ENCODE results near the gene ARAP1. TPM values are rescaled to one million over a fixed set of nuclear protein-coding genes. Genes with fewer than 3 reads are reported as not detected.
A peak's percentile ranks its signal among the peaks of the same experiment; 100 is the strongest.

Gene ARAP1
- total and polyA plus RNA-seq, 3 experiments from 2014 or later = 39.8 to 64.0 (median 61.2) TPM

DNA sequence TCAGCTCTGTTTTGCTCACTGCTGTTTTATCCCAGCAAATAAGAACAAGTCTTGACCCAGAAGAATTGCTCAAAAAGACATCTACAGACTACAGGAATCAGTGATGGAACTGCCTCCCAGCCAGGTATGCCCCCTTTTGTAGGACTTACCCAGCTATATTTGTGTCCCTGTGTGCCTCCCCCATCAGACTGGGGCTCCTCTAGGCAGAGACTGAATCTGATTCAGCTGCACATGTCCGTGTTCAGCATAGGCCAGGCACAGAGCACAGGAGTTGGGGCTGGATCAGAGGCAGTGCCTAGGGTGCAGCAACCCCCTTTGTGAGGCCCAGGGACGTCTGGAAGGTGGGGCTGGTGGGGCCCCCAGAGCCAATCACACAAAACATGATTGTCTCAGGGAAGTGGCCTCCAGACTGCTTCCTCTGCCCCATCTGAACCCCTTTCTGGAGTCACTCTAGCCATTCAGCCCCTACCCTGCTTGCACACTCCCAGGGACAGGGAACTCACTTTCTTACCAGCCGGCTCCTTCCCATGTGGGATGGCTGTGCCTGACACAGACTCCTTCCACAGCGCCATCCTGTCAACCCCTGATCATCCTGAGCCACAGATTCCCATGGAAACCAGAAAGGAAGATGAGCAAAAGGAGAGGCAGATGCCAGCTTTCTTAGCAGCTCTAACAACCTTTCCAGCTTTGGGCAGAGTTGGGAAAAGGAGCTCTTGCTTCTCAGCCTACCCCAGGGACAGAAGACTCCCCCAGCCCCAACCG, 102.8 kb downstream of the ARAP1 start:
- no peaks in the 10 kb centered on the region for H3K9me3 Mint-ChIP-seq
- H3K4me1 Mint-ChIP-seq = no peaks in the 10 kb centered on the region
- Histone ChIP-seq H3K36me3 (ENCODE audit: insufficient read depth, low read length) (no peaks in the 10 kb centered on the region), H3K27me3 (ENCODE audit: insufficient read depth, low read length, poor library complexity, severe bottlenecking) (no peaks in the 10 kb centered on the region), H3K4me1 (ENCODE audit: insufficient read depth, low read length) (no peaks in the 10 kb centered on the region), H3K9me3 (ENCODE audit: low read length) (no peaks in the 10 kb centered on the region), H3K27ac (ENCODE audit: low read depth, low read length) (no peak overlapping the region), H3K4me3 (ENCODE audit: low read length) (no peak overlapping the region)
- no peak overlapping the region for H3K4me3 Mint-ChIP-seq
- ChIA-PET POLR2A (no interaction called here), CTCF (no interaction called here)
- no peak for DNase-seq
- peaks cover 5% of the 10 kb centered on the region in 2 donors for H3K27me3 Mint-ChIP-seq
- no peak overlapping the region for H3K27ac Mint-ChIP-seq
- H3K36me3 Mint-ChIP-seq = no peaks in the 10 kb centered on the region

- ChIA-PET POLR2A (no interaction called here), CTCF (no interaction called here)
- Histone ChIP-seq H3K27ac (ENCODE audit: low read depth, low read length) (no peak overlapping the region), H3K4me1 (ENCODE audit: insufficient read depth, low read length) (no peaks in the 10 kb centered on the region), H3K36me3 (ENCODE audit: insufficient read depth, low read length) (no peaks in the 10 kb centered on the region), H3K27me3 (ENCODE audit: insufficient read depth, low read length, poor library complexity, severe bottlenecking) (no peaks in the 10 kb centered on the region), H3K4me3 (ENCODE audit: low read length) (no peak overlapping the region), H3K9me3 (ENCODE audit: low read length) (no peaks in the 10 kb centered on the region)
- H3K4me1 Mint-ChIP-seq = no peaks in the 10 kb centered on the region
- H3K9me3 Mint-ChIP-seq = peaks cover 0 to 1% (median 0%) of the 10 kb centered on the region in 5 donors
- H3K27ac Mint-ChIP-seq = no peak overlapping the region
- peaks cover 5 to 8% of the 10 kb centered on the region in 2 donors for H3K27me3 Mint-ChIP-seq
- H3K36me3 Mint-ChIP-seq = no peaks in the 10 kb centered on the region
- DNase-seq = no peak
- H3K4me3 Mint-ChIP-seq = no peak overlapping the region
Observed at GRCh38 chr11:72648384-72649136, 103.6 kb downstream of the ARAP1 start.

- ChIA-PET POLR2A (no interaction called here), CTCF (no interaction called here)
- no peaks in the 10 kb centered on the region for H3K36me3 ChIP-seq (ENCODE audit: insufficient read depth, low read length)
- H3K27ac ChIP-seq (ENCODE audit: low read depth, low read length) = no peak overlapping the region
- no peak for DNase-seq
- H3K27me3 ChIP-seq (ENCODE audit: insufficient read depth, low read length, poor library complexity, severe bottlenecking) = no peaks in the 10 kb centered on the region
- H3K27ac Mint-ChIP-seq = no peak overlapping the region
- no peaks in the 10 kb centered on the region for H3K4me1 Mint-ChIP-seq
- H3K36me3 Mint-ChIP-seq = no peaks in the 10 kb centered on the region
- H3K27me3 Mint-ChIP-seq = peaks cover 0 to 5% of the 10 kb centered on the region in 2 donors
- no peak overlapping the region for H3K4me3 ChIP-seq (ENCODE audit: low read length)
- no peak overlapping the region for H3K4me3 Mint-ChIP-seq
- no peaks in the 10 kb centered on the region for H3K9me3 ChIP-seq (ENCODE audit: low read length)
- H3K4me1 ChIP-seq (ENCODE audit: insufficient read depth, low read length) = no peaks in the 10 kb centered on the region
- peaks cover 0 to 2% (median 0%) of the 10 kb centered on the region in 5 donors for H3K9me3 Mint-ChIP-seq
Observed at GRCh38 chr11:72647882-72648281, 104.3 kb downstream of the ARAP1 start.

DNA sequence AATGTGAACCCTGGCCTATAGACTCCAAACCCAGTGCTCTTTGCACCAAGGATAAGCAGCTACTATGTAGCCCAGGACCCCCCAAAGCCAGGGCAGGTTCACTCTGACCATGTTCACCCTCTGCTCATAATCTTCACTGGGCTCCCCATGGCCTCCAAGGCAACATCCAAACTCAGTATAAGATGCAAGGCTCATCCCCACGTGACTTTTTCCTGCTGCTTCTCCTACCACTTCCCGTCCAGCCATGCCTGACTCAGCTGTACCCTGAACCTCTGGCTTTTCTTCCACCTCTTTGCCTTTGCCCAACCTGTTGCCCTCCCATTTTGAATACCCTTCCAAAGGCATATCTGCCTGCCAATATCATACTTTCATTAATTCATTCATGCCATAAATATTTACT, 105.7 kb downstream of the ARAP1 start:
- no peak overlapping the region for H3K27ac ChIP-seq (ENCODE audit: low read depth, low read length)
- DNase-seq = no peak
- H3K36me3 ChIP-seq (ENCODE audit: insufficient read depth, low read length) = no peaks in the 10 kb centered on the region
- no peaks in the 10 kb centered on the region for H3K36me3 Mint-ChIP-seq
- POLR2A ChIA-PET = no interaction called here
- no peak overlapping the region for H3K27ac Mint-ChIP-seq
- H3K27me3 Mint-ChIP-seq = peaks cover 0 to 5% of the 10 kb centered on the region in 2 donors
- no peak overlapping the region for H3K4me3 Mint-ChIP-seq
- CTCF ChIA-PET = interaction anchor here (4.1 kb wide), 1 partner anchor 175 kb away, joined by 23 read pairs; no protein-coding TSS in a partner anchor
- peaks cover 5% of the 10 kb centered on the region for H3K4me1 ChIP-seq (ENCODE audit: insufficient read depth, low read length)
- H3K27me3 ChIP-seq (ENCODE audit: insufficient read depth, low read length, poor library complexity, severe bottlenecking) = peaks cover 4% of the 10 kb centered on the region
- H3K9me3 Mint-ChIP-seq = peaks cover 0 to 2% (median 0%) of the 10 kb centered on the region in 5 donors
- H3K9me3 ChIP-seq (ENCODE audit: low read length) = no peaks in the 10 kb centered on the region
- no peak overlapping the region for H3K4me3 ChIP-seq (ENCODE audit: low read length)
- no peaks in the 10 kb centered on the region for H3K4me1 Mint-ChIP-seq

- no peaks in the 10 kb centered on the region for H3K4me1 Mint-ChIP-seq
- peaks cover 5% of the 10 kb centered on the region for H3K4me1 ChIP-seq (ENCODE audit: insufficient read depth, low read length)
- peak overlapping the region in 1 of 8 donors; percentile 53 for H3K27ac Mint-ChIP-seq
- no peaks in the 10 kb centered on the region for H3K36me3 Mint-ChIP-seq
- DNase-seq = no peak
- H3K27me3 Mint-ChIP-seq = peaks cover 0 to 5% of the 10 kb centered on the region in 2 donors
- no peaks in the 10 kb centered on the region for H3K9me3 ChIP-seq (ENCODE audit: low read length)
- peaks cover 9% of the 10 kb centered on the region for H3K27me3 ChIP-seq (ENCODE audit: insufficient read depth, low read length, poor library complexity, severe bottlenecking)
- H3K36me3 ChIP-seq (ENCODE audit: insufficient read depth, low read length) = no peaks in the 10 kb centered on the region
- H3K4me3 Mint-ChIP-seq = no peak overlapping the region
- H3K4me3 ChIP-seq (ENCODE audit: low read length) = no peak overlapping the region
- POLR2A ChIA-PET = no interaction called here
- H3K9me3 Mint-ChIP-seq = peaks cover 0 to 2% (median 0%) of the 10 kb centered on the region in 5 donors
- H3K27ac ChIP-seq (ENCODE audit: low read depth, low read length) = no peak overlapping the region
- CTCF ChIA-PET = interaction anchor here (4.1 kb wide), 1 partner anchor 175 kb away, joined by 23 read pairs; no protein-coding TSS in a partner anchor
Observed at GRCh38 chr11:72646024-72646423, 106.2 kb downstream of the ARAP1 start.

- ChIA-PET CTCF (interaction anchor here (0.6 to 4.1 kb wide), 9 partner anchors 10 to 172 kb away, joined by 3 to 28 read pairs (median 4); no protein-coding TSS in a partner anchor), POLR2A (no interaction called here)
- peaks cover 0 to 2% (median 0%) of the 10 kb centered on the region in 5 donors for H3K9me3 Mint-ChIP-seq
- no peaks in the 10 kb centered on the region for H3K4me1 Mint-ChIP-seq
- peaks cover 23% of the 10 kb centered on the region for H3K27me3 ChIP-seq (ENCODE audit: insufficient read depth, low read length, poor library complexity, severe bottlenecking)
- peaks cover 5% of the 10 kb centered on the region for H3K4me1 ChIP-seq (ENCODE audit: insufficient read depth, low read length)
- H3K4me3 Mint-ChIP-seq = peak overlapping the region in 6 of 7 donors; percentile 21 to 77 (median 60)
- no peaks in the 10 kb centered on the region for H3K36me3 ChIP-seq (ENCODE audit: insufficient read depth, low read length)
- peaks cover 0 to 3% of the 10 kb centered on the region in 2 donors for H3K27me3 Mint-ChIP-seq
- no peak for DNase-seq
- no peak overlapping the region for H3K27ac Mint-ChIP-seq
- H3K9me3 ChIP-seq (ENCODE audit: low read length) = no peaks in the 10 kb centered on the region
- no peak overlapping the region for H3K4me3 ChIP-seq (ENCODE audit: low read length)
- no peak overlapping the region for H3K27ac ChIP-seq (ENCODE audit: low read depth, low read length)
- no peaks in the 10 kb centered on the region for H3K36me3 Mint-ChIP-seq
Observed at GRCh38 chr11:72643547-72643946, 108.7 kb downstream of the ARAP1 start.

DNA sequence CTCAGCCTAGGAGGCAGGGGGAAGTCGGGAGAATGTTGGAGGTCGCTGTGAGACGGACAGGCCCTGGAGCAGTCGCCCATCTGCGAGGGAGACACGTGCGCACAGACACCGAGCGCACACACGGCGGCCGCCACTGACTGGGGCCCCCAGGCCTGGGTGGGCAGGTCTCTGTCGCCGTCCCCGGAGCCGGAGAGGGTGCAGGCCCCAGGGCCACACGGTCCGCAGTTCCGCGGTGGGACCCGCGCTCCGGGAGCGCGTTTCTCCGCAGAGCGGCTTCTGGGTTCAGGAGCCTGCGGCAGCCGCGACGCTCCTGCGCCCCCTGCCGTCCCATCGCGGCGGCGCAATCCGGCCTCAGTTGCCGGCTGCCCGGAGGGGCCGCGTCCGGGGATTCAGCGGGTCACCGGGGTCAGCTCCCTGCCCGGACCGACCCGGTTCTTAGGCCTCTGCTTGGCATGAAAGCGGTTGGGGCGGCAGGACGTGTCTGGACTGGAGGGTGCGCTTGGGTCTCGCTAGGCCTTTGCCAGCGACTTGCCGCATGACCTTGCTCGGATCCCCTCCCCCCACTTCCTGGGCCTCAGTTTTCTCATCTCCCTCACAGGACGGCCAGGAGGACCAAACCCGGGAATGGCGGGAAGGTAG, 109.2 kb downstream of the ARAP1 start:
- ChIA-PET POLR2A (no interaction called here), CTCF (interaction anchor here (0.6 to 4.1 kb wide), 9 partner anchors 11 to 172 kb away, joined by 3 to 28 read pairs (median 4); no protein-coding TSS in a partner anchor)
- Histone ChIP-seq H3K4me1 (ENCODE audit: insufficient read depth, low read length) (peaks cover 5% of the 10 kb centered on the region), H3K27me3 (ENCODE audit: insufficient read depth, low read length, poor library complexity, severe bottlenecking) (peaks cover 23% of the 10 kb centered on the region), H3K9me3 (ENCODE audit: low read length) (no peaks in the 10 kb centered on the region), H3K36me3 (ENCODE audit: insufficient read depth, low read length) (no peaks in the 10 kb centered on the region), H3K27ac (ENCODE audit: low read depth, low read length) (no peak overlapping the region), H3K4me3 (ENCODE audit: low read length) (peak overlapping the region; percentile 55)
- peak; percentile 48 to 69 (median 60) for DNase-seq
- no peaks in the 10 kb centered on the region for H3K4me1 Mint-ChIP-seq
- no peaks in the 10 kb centered on the region for H3K36me3 Mint-ChIP-seq
- H3K4me3 Mint-ChIP-seq = peak overlapping the region in 6 of 7 donors; percentile 21 to 84 (median 69)
- H3K9me3 Mint-ChIP-seq = peaks cover 0 to 2% (median 0%) of the 10 kb centered on the region in 5 donors
- H3K27ac Mint-ChIP-seq = no peak overlapping the region
- peaks cover 0 to 4% of the 10 kb centered on the region in 2 donors for H3K27me3 Mint-ChIP-seq

Measured in CD8-positive, alpha-beta memory T cell (primary cell).